ENCODE results near the gene RNPS1.
A peak's percentile ranks its signal among the peaks of the same experiment; 100 is the strongest.
"Not testable (repeated sequence)": the region's sequence is repeated elsewhere in the genome, so short reads cannot be mapped to it uniquely, and the experiment has no call there.

RNPS1 gene

GRCh38 chr16:2282262-2282661 is 14.3 kb upstream of the RNPS1 start:
- DNase-seq = no peak

GRCh38 chr16:2280981-2281542 is 13.1 kb upstream of the RNPS1 start:
- no peak for DNase-seq

- no peak for DNase-seq
Measured at GRCh38 chr16:2280461-2280860, 12.5 kb upstream of the RNPS1 start.

- DNase-seq = no peak
Measured at GRCh38 chr16:2278956-2279800, 11.3 kb upstream of the RNPS1 start.

GRCh38 chr16:2278272-2278608 is 10.3 kb upstream of the RNPS1 start:
- no peak for DNase-seq

GRCh38 chr16:2277466-2278271 is 9.7 kb upstream of the RNPS1 start:
- DNase-seq = no peak

- no peak for DNase-seq
Measured at GRCh38 chr16:2276368-2277195, 8.7 kb upstream of the RNPS1 start.

- DNase-seq = no peak
Measured at GRCh38 chr16:2275476-2276367, 7.8 kb upstream of the RNPS1 start.

GRCh38 chr16:2273931-2274330 is 6.0 kb upstream of the RNPS1 start:
- DNase-seq = no peak

- no peak for DNase-seq
Measured at GRCh38 chr16:2273484-2273883, 5.6 kb upstream of the RNPS1 start.

GRCh38 chr16:2271848-2272461 is 4.0 kb upstream of the RNPS1 start:
- DNase-seq = no peak

GRCh38 chr16:2270588-2271470 is 2.9 kb upstream of the RNPS1 start:
- DNase-seq = no peak

- no peak for DNase-seq
Measured at GRCh38 chr16:2270070-2270462, 2.1 kb upstream of the RNPS1 start.

- peak in 1 of 2 experiments; percentile 59 for DNase-seq
Measured at GRCh38 chr16:2267505-2267912, 417 bp downstream of the RNPS1 start.

- DNase-seq = not testable (repeated sequence)
Measured at GRCh38 chr16:2266887-2267286, 1.0 kb downstream of the RNPS1 start.

- DNase-seq = not testable (repeated sequence)
Measured at GRCh38 chr16:2263026-2263425, 4.9 kb downstream of the RNPS1 start.

GRCh38 chr16:2260250-2260649 is 7.7 kb downstream of the RNPS1 start:
- no peak for DNase-seq

GRCh38 chr16:2258530-2258929 is 9.4 kb downstream of the RNPS1 start:
- DNase-seq = not testable (repeated sequence)

- DNase-seq = no peak
Measured at GRCh38 chr16:2257726-2258125, 10.2 kb downstream of the RNPS1 start.

- no peak for DNase-seq
Measured at GRCh38 chr16:2256531-2257140, 11.3 kb downstream of the RNPS1 start.
